Skeletal muscle tissue (tissue), 4 donors: Measurements from ENCODE around the gene NXPH4. TPM values are rescaled to one million over a fixed set of nuclear protein-coding genes. Genes with fewer than 3 reads are reported as not detected.
A peak's percentile ranks its signal among the peaks of the same experiment; 100 is the strongest.

ENCODE experiments used
- H3K27ac ChIP-seq: one replicate; pipeline ENCODE4 v1.7.0; 2013; ENCODE audit warnings: mild to moderate bottlenecking, low read depth, low read length, inconsistent platforms
- H3K27me3 ChIP-seq, 3 donors: one replicate each; pipeline ENCODE4 v1.7.0; 2013; ENCODE audit warnings: low read length in 3 of 3; ENCODE audit not compliant: control insufficient read depth in 3 of 3, insufficient read depth in 3 of 3
- H3K36me3 ChIP-seq, 3 donors: one replicate each; pipeline ENCODE4 v1.7.0; 2013; ENCODE audit warnings: low read length in 3 of 3; ENCODE audit not compliant: control insufficient read depth in 3 of 3, insufficient read depth in 3 of 3
- H3K4me1 ChIP-seq, 3 donors: one replicate each; pipeline ENCODE4 v1.7.0; 2013; ENCODE audit warnings: low read length in 3 of 3, mild to moderate bottlenecking in 3 of 3; ENCODE audit not compliant: control insufficient read depth in 3 of 3, insufficient read depth in 3 of 3
- H3K4me3 ChIP-seq, 3 donors: one replicate each; pipeline ENCODE4 v1.7.0; 2013; ENCODE audit warnings: low read length in 3 of 3
- H3K9ac ChIP-seq, 3 donors: one replicate each; pipeline ENCODE4 v1.7.0; 2013; ENCODE audit warnings: low read length in 3 of 3, mild to moderate bottlenecking in 3 of 3, moderate library complexity in 2 of 3, low read depth in 1 of 3
- H3K9me3 ChIP-seq, 3 donors: one replicate each; pipeline ENCODE4 v1.7.0; 2013; ENCODE audit warnings: low read length in 3 of 3; ENCODE audit not compliant: control insufficient read depth in 3 of 3
- total RNA-seq: library from RNA; depleted of rRNA; stranded (reverse); fragments of >200 nt; gene quantifications from one replicate; pipeline ENCODE4 v1.2.3, GENCODE V29; 2014
- donor health status: Osteomylitis.

The NXPH4 gene
- total RNA-seq, 1 donor from 2014 or later = not detected

GRCh38 chr12:57181561-57182155 is 34.9 kb upstream of the NXPH4 start:
- Histone ChIP-seq H3K9me3 (no peaks in the 10 kb centered on the region), H3K27me3 (peaks cover 0 to 4% (median 3%) of the 10 kb centered on the region in 3 donors), H3K4me1 (no peaks in the 10 kb centered on the region), H3K36me3 (peaks cover 24 to 69% (median 38%) of the 10 kb centered on the region in 3 donors), H3K9ac (no peak overlapping the region), H3K27ac (no peak overlapping the region), H3K4me3 (no peak overlapping the region)

DNA sequence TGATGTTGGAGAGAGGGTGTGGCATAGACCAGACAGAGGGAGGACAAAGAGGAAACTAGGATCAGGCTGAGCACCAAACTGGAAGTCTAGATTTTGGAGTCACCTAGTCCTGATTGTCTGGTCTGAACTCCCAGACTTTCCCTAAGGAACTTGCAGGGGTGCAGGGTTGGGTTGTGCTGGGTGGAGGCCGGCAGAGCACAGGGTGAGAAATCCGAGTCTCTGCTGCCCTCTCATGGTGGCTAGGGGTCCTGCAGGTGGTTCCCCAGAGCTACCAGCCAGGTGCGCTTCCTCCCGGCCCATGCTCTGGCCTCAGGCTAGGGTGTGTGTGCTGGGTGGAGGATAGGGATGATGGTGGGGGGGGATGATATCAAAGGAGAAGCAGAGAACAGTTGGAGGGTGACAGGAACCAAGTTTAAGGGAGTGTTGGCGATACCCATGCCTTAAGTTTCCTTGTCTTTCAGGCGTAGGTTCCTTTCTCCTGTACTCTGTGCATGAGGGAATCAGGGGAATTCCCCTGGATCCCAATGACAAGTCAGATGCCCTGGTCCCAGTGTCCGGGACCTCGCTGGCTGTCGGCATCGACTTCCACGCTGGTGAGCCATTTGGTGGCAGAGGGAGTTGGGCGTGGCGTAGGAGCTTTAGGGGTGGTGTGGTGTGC is 33.5 kb upstream of the NXPH4 start:
- peaks cover 0 to 4% (median 3%) of the 10 kb centered on the region in 3 donors for H3K27me3 ChIP-seq
- peaks cover 30 to 67% (median 38%) of the 10 kb centered on the region in 3 donors for H3K36me3 ChIP-seq
- no peak overlapping the region for H3K4me3 ChIP-seq
- H3K9ac ChIP-seq = no peak overlapping the region
- H3K4me1 ChIP-seq = no peaks in the 10 kb centered on the region
- no peak overlapping the region for H3K27ac ChIP-seq
- no peaks in the 10 kb centered on the region for H3K9me3 ChIP-seq

DNA sequence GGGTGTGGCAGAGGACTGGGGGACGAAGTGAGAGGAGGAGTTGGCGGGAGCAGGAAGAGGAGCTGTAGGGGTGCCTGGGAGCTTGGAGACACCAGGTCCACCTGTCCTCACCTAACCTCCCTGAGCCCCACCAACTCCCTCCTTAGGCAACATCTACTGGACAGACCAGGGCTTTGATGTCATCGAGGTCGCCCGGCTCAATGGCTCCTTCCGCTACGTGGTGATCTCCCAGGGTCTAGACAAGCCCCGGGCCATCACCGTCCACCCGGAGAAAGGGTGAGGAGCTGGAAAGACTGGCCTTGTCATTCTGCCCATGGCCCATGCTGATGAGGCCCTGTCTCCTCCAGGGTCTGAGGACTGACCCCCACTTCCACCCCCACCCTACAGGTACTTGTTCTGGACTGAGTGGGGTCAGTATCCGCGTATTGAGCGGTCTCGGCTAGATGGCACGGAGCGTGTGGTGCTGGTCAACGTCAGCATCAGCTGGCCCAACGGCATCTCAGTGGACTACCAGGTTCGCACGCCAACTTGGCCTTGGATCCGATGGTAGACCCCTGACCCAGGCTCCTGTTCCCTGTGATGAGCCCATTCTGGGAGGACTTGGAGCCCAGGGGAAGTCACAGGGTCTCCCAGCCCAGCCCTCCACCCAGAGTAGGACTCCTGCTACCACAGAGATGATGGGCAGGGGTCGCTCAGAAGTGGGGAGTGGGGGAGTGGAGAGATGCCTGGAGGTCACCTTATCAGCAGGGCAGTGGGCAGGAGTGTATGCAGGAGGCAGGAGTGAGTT is 32.5 kb upstream of the NXPH4 start:
- H3K27ac ChIP-seq = no peak overlapping the region
- H3K27me3 ChIP-seq = peaks cover 0 to 4% (median 3%) of the 10 kb centered on the region in 3 donors
- no peaks in the 10 kb centered on the region for H3K9me3 ChIP-seq
- H3K4me1 ChIP-seq = no peaks in the 10 kb centered on the region
- H3K9ac ChIP-seq = no peak overlapping the region
- H3K4me3 ChIP-seq = no peak overlapping the region
- peaks cover 37 to 64% (median 40%) of the 10 kb centered on the region in 3 donors for H3K36me3 ChIP-seq

GRCh38 chr12:57185403-57185802 is 31.2 kb upstream of the NXPH4 start:
- no peak overlapping the region for H3K4me3 ChIP-seq
- H3K36me3 ChIP-seq = peaks cover 30 to 55% (median 32%) of the 10 kb centered on the region in 3 donors
- H3K27me3 ChIP-seq = peaks cover 0 to 4% (median 3%) of the 10 kb centered on the region in 3 donors
- no peak overlapping the region for H3K9ac ChIP-seq
- no peaks in the 10 kb centered on the region for H3K4me1 ChIP-seq
- no peaks in the 10 kb centered on the region for H3K9me3 ChIP-seq
- H3K27ac ChIP-seq = no peak overlapping the region

GRCh38 chr12:57185906-57186508 is 30.6 kb upstream of the NXPH4 start:
- H3K9me3 ChIP-seq = no peaks in the 10 kb centered on the region
- peaks cover 0 to 4% (median 3%) of the 10 kb centered on the region in 3 donors for H3K27me3 ChIP-seq
- H3K36me3 ChIP-seq = peaks cover 27 to 52% (median 33%) of the 10 kb centered on the region in 3 donors
- no peak overlapping the region for H3K27ac ChIP-seq
- no peak overlapping the region for H3K9ac ChIP-seq
- no peaks in the 10 kb centered on the region for H3K4me1 ChIP-seq
- no peak overlapping the region for H3K4me3 ChIP-seq

- Histone ChIP-seq H3K9me3 (no peaks in the 10 kb centered on the region), H3K27ac (no peak overlapping the region), H3K4me1 (no peaks in the 10 kb centered on the region), H3K36me3 (peaks cover 39 to 60% (median 42%) of the 10 kb centered on the region in 3 donors), H3K9ac (peak overlapping the region in 1 of 3 donors; percentile 16), H3K4me3 (no peak overlapping the region), H3K27me3 (peaks cover 0 to 4% (median 3%) of the 10 kb centered on the region in 3 donors)
Measured at GRCh38 chr12:57187222-57188089, 29.1 kb upstream of the NXPH4 start.

GRCh38 chr12:57188090-57188425 is 28.5 kb upstream of the NXPH4 start:
- Histone ChIP-seq H3K4me1 (no peaks in the 10 kb centered on the region), H3K9me3 (no peaks in the 10 kb centered on the region), H3K27ac (no peak overlapping the region), H3K27me3 (peaks cover 0 to 4% (median 3%) of the 10 kb centered on the region in 3 donors), H3K4me3 (no peak overlapping the region), H3K36me3 (peaks cover 41 to 64% (median 43%) of the 10 kb centered on the region in 3 donors), H3K9ac (no peak overlapping the region)

DNA sequence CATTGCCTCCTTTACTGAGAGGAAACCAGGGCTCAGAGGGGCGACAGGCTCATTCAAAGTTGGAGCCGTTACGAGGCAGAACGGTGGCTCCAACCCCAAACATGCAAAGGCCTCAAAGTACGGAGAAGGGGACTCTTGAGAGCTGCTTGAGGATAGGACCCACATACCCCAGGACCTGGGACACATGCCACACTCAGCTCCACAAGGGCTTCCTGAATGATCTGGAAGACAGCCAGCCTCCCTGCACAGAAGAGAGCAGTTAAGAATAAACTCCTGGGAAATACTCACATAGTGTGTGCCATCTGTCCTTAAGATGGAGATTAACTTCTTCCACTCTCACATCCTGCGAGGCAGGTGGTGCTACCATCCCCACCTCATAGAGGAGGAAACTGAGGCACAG is 26.6 kb upstream of the NXPH4 start:
- H3K27me3 ChIP-seq = no peaks in the 10 kb centered on the region
- no peaks in the 10 kb centered on the region for H3K4me1 ChIP-seq
- H3K36me3 ChIP-seq = peaks cover 36 to 63% (median 38%) of the 10 kb centered on the region in 3 donors
- H3K4me3 ChIP-seq = no peak overlapping the region
- H3K9me3 ChIP-seq = no peaks in the 10 kb centered on the region
- no peak overlapping the region for H3K9ac ChIP-seq
- H3K27ac ChIP-seq = no peak overlapping the region

DNA sequence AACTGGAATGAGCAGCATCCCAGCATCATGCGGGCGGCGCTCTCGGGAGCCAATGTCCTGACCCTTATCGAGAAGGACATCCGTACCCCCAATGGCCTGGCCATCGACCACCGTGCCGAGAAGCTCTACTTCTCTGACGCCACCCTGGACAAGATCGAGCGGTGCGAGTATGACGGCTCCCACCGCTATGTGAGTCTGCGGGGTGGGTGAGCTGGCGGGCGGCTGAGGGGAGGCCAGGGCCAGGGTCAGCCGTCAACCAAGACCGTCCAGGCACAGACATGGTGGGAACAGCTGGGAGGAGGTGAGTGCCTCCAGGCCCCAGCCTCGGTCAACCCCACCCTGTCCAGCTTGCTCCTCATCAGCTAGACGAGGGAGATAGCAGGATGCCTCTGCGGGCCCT is 25.8 kb upstream of the NXPH4 start:
- no peak overlapping the region for H3K27ac ChIP-seq
- peaks cover 36 to 62% (median 43%) of the 10 kb centered on the region in 3 donors for H3K36me3 ChIP-seq
- no peak overlapping the region for H3K9ac ChIP-seq
- H3K4me3 ChIP-seq = no peak overlapping the region
- no peaks in the 10 kb centered on the region for H3K4me1 ChIP-seq
- no peaks in the 10 kb centered on the region for H3K9me3 ChIP-seq
- no peaks in the 10 kb centered on the region for H3K27me3 ChIP-seq
